Mesenchymal stem cell (in vitro differentiated cells and primary cell): ENCODE data around the gene FHIP1B.

Experiments
- DNase-seq: peaks from one replicate; pipeline ENCODE4 v3.0.0-alpha.2; 2013
- H2AFZ ChIP-seq: one replicate; pipeline ENCODE4 v1.6.1; 2013; ENCODE audit warnings: low read depth, mild to moderate bottlenecking, control low read depth, inconsistent platforms, low read length, moderate library complexity
- H2AK5ac ChIP-seq: 2 replicates; pipeline ENCODE4 v1.6.1; 2013; ENCODE audit warnings: low read length, moderate library complexity, mild to moderate bottlenecking, inconsistent platforms; ENCODE audit not compliant: severe bottlenecking
- H2BK120ac ChIP-seq: one replicate; pipeline ENCODE4 v1.6.1; 2013; ENCODE audit warnings: low read depth, mild to moderate bottlenecking, inconsistent platforms, low read length, moderate library complexity
- H2BK12ac ChIP-seq, 2 experiments: one replicate each; pipeline ENCODE4 v1.6.1; 2013; ENCODE audit warnings: inconsistent platforms in 2 of 2, low read length in 2 of 2, mild to moderate bottlenecking in 2 of 2, moderate library complexity in 2 of 2, control low read depth in 1 of 2
- H2BK15ac ChIP-seq: one replicate; pipeline ENCODE4 v1.6.1; 2013; ENCODE audit warnings: mild to moderate bottlenecking, low read depth, inconsistent platforms; ENCODE audit not compliant: poor library complexity, severe bottlenecking
- H2BK5ac ChIP-seq: 2 replicates; pipeline ENCODE4 v1.6.1; 2013; ENCODE audit warnings: low read depth, mild to moderate bottlenecking, low read length, control low read depth, inconsistent platforms; ENCODE audit not compliant: poor library complexity, severe bottlenecking
- H3K14ac ChIP-seq, 2 experiments: one replicate each; pipeline ENCODE4 v1.6.1; 2013; ENCODE audit warnings: inconsistent platforms in 2 of 2, low read length in 2 of 2, control low read depth in 1 of 2, mild to moderate bottlenecking in 1 of 2, moderate library complexity in 1 of 2
- H3K18ac ChIP-seq, 2 experiments: one replicate each; pipeline ENCODE4 v1.6.1; 2013; ENCODE audit warnings: inconsistent platforms in 2 of 2, low read length in 2 of 2, control low read depth in 1 of 2, low read depth in 1 of 2, mild to moderate bottlenecking in 1 of 2
- H3K23ac ChIP-seq, 2 experiments: one replicate each; pipeline ENCODE4 v1.6.1; 2013; ENCODE audit warnings: inconsistent platforms in 2 of 2, low read length in 2 of 2, mild to moderate bottlenecking in 2 of 2, moderate library complexity in 2 of 2, control low read depth in 1 of 2
- H3K27ac ChIP-seq: 2 replicates; pipeline ENCODE4 v1.5.1; 2013; ENCODE audit warnings: mild to moderate bottlenecking, moderate library complexity, low read length, control low read depth, inconsistent platforms; ENCODE audit not compliant: poor library complexity, severe bottlenecking
- H3K27me3 ChIP-seq, 2 experiments: 2 replicates each; pipeline versions ENCODE4 v1.6.1 to v1.7.0; 2013; ENCODE audit warnings: low read length in 2 of 2, mild to moderate bottlenecking in 2 of 2, moderate library complexity in 2 of 2, control low read depth in 1 of 2, inconsistent platforms in 1 of 2; ENCODE audit not compliant: control insufficient read depth in 1 of 2, insufficient read depth in 1 of 2
- H3K36me3 ChIP-seq, 2 experiments: 2 replicates each; pipeline versions ENCODE4 v1.6.1 to v1.7.0; 2013; ENCODE audit warnings: low read length in 2 of 2, control low read depth in 1 of 2, inconsistent platforms in 1 of 2, low read depth in 1 of 2, mild to moderate bottlenecking in 1 of 2; ENCODE audit not compliant: insufficient read depth in 2 of 2, control insufficient read depth in 1 of 2
- H3K4ac ChIP-seq, 2 experiments: one replicate each; pipeline ENCODE4 v1.6.1; 2013; ENCODE audit warnings: inconsistent platforms in 2 of 2, low read length in 2 of 2, mild to moderate bottlenecking in 2 of 2, moderate library complexity in 2 of 2, control low read depth in 1 of 2, low read depth in 1 of 2
- H3K4me1 ChIP-seq: 2 replicates; pipeline ENCODE4 v1.6.1; 2013; ENCODE audit warnings: low read depth, low read length, control low read depth; ENCODE audit not compliant: control insufficient read depth, insufficient read depth
- H3K4me2 ChIP-seq: 2 replicates; pipeline ENCODE4 v1.6.1; 2013; ENCODE audit warnings: low read length, mild to moderate bottlenecking, inconsistent platforms; ENCODE audit not compliant: poor library complexity, severe bottlenecking
- H3K4me3 ChIP-seq, 2 experiments: 2 replicates each; pipeline versions ENCODE4 v1.5.1 to v1.7.0; 2013; ENCODE audit warnings: low read length in 2 of 2, mild to moderate bottlenecking in 2 of 2, control low read depth in 1 of 2, low read depth in 1 of 2; ENCODE audit not compliant: insufficient read depth in 1 of 2
- H3K79me1 ChIP-seq: replicated peaks from 2 replicates; pipeline ENCODE4 v1.6.1; 2013; ENCODE audit warnings: mild to moderate bottlenecking, control low read depth, low read length, inconsistent platforms; ENCODE audit not compliant: poor library complexity, severe bottlenecking
- H3K9ac ChIP-seq: 2 replicates; pipeline ENCODE4 v1.7.0; 2013; ENCODE audit warnings: mild to moderate bottlenecking, low read length, moderate library complexity
- H3K9me3 ChIP-seq: 2 replicates; pipeline ENCODE4 v1.7.0; 2013; ENCODE audit warnings: mild to moderate bottlenecking, low read length; ENCODE audit not compliant: control insufficient read depth
- H4K8ac ChIP-seq: one replicate; pipeline ENCODE4 v1.6.1; 2013; ENCODE audit warnings: inconsistent platforms, mild to moderate bottlenecking, low read length, moderate library complexity
- H4K91ac ChIP-seq: one replicate; pipeline ENCODE4 v1.6.1; 2013; ENCODE audit warnings: mild to moderate bottlenecking, low read length, inconsistent platforms
- WGBS: methylation state at CpG from one replicate; pipeline ENCODE4 v1.1.7; 2013; ENCODE audit warnings: mixed read lengths; 5-methylcytosine and 5-hydroxymethylcytosine counted together

FHIP1B gene

DNA sequence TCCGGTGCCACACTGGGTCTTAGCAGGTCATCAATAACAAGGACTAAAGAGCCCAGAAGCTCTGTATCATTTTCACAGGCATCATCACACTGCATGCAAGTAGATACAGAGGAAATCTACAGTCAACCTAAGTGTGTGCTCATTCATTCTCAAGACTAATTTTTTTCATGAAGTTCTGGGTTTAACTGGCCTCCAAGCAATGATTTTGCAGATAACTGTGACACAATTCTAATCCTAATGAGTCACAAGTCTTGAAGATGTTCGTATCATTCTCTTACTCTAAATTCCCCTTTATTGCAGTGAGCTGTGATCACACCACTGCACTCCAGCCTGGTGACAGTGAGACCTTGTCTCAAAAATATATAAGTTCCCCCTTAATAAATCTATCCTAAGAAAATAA, 33.0 kb downstream of the FHIP1B start:
- 91% methylated on average over 2 of the region's 2 CpGs for WGBS
- no peak overlapping the region for H3K23ac ChIP-seq
- peaks cover 2% of the 10 kb centered on the region for H3K4me1 ChIP-seq
- no peak overlapping the region for H3K4me2 ChIP-seq
- no peak overlapping the region for H2BK5ac ChIP-seq
- H4K8ac ChIP-seq = no peak overlapping the region
- H3K27me3 ChIP-seq = no peaks in the 10 kb centered on the region
- H3K4ac ChIP-seq = no peak overlapping the region
- H3K27ac ChIP-seq = no peak overlapping the region
- H4K91ac ChIP-seq = no peak overlapping the region
- no peak overlapping the region for H3K4me3 ChIP-seq
- no peaks in the 10 kb centered on the region for H3K9me3 ChIP-seq
- H3K14ac ChIP-seq = no peak overlapping the region
- no peak overlapping the region for H3K18ac ChIP-seq
- DNase-seq = peak; percentile 50
- H2BK15ac ChIP-seq = no peak overlapping the region
- H2AFZ ChIP-seq = no peak overlapping the region
- peaks cover 9 to 29% of the 10 kb centered on the region in 2 experiments for H3K36me3 ChIP-seq
- H3K9ac ChIP-seq = no peak overlapping the region
- no peak overlapping the region for H2BK12ac ChIP-seq
- peaks cover 2% of the 10 kb centered on the region for H3K79me1 ChIP-seq
- no peak overlapping the region for H2BK120ac ChIP-seq
- no peak overlapping the region for H2AK5ac ChIP-seq

DNA sequence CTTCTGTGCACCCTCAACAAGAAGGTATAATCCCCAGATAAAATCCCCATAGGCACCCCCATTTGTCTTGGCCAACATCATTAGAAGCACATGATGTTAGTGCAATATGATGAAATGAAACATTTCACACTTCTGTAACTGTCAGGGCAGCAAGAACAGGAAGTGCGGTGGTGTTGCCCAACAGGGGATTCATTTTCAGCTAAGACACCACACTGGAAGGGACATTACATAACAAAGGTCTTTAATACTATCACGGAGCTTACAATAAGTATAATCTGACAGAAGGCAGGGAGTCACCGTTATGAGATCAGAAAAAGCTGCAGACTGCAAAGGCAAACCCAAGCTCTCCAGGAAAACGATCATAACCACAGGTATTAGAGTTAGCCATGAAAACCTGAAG, 33.5 kb downstream of the FHIP1B start:
- Histone ChIP-seq H2BK15ac (no peak overlapping the region), H3K9ac (no peak overlapping the region), H3K27ac (no peak overlapping the region), H2BK120ac (no peak overlapping the region), H2BK12ac (no peak overlapping the region), H3K18ac (no peak overlapping the region), H3K36me3 (peaks cover 9 to 24% of the 10 kb centered on the region in 2 experiments), H3K4me3 (no peak overlapping the region), H3K4me2 (no peak overlapping the region), H3K27me3 (no peaks in the 10 kb centered on the region), H3K4ac (no peak overlapping the region), H3K9me3 (no peaks in the 10 kb centered on the region), H2AFZ (no peak overlapping the region), H2AK5ac (no peak overlapping the region), H4K8ac (no peak overlapping the region), H3K14ac (no peak overlapping the region), H3K23ac (no peak overlapping the region), H3K79me1 (peaks cover 2% of the 10 kb centered on the region), H2BK5ac (no peak overlapping the region), H3K4me1 (peaks cover 2% of the 10 kb centered on the region), H4K91ac (no peak overlapping the region)
- DNase-seq = no peak
- WGBS = 87% methylated on average over 4 of the region's 4 CpGs

DNA sequence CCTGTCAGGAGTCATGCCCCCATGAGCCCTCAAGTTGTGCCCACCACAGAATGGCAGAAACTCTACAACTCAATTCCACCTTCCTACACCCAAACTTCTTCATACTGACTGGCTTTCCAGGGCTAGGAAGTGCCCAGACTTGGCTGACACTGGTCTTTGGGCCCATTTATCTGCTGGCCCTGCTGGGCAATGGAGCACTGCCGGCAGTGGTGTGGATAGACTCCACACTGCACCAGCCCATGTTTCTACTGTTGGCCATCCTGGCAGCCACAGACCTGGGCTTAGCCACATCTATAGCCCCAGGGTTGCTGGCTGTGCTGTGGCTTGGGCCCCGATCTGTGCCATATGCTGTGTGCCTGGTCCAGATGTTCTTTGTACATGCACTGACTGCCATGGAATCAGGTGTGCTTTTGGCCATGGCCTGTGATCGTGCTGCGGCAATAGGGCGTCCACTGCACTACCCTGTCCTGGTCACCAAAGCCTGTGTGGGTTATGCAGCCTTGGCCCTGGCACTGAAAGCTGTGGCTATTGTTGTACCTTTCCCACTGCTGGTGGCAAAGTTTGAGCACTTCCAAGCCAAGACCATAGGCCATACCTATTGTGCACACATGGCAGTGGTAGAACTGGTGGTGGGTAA, 35.1 kb downstream of the FHIP1B start, which contains the start of gene OR52W1:
OR52W1 (plus strand) TSS at position 51 of the 637 bp plus-strand sequence; CDS start at position 51, 0 bp downstream.
- Histone ChIP-seq H3K79me1 (no peaks in the 10 kb centered on the region), H3K9ac (no peak within 1 kb of the TSS)

DNA sequence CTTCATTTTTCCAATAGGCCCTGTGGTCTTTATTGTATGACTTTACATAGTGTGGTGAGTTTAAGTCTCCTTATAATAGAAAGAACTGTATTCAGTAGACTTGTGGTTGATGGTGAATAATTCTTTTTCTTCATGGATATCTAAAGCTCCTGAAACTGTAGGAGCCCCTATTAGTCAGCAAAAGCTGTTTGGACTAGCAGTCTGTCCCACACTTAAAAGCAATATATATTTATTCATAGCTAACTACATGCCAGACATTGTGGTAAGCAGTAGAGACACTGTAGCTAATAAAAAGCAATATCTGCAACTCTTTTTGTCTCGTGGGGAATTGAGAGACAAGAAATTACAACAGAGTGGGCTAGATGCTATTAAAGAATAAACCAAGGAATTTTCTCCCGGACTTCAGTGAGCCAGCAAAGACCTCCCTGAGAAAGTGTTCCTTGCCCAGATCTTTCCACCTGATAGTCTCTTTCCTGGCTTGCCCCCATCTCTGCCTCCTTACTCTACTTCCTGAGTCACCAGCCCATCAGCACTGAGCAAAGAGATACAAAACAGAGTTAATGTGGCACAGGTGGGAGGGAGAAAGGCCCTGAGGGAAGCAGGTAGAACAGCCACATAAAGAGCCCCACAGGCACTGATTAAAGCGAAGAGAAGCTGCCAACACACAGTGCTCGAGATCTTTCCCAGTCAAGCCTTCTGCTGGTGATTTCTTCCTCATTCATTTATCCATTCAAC, 36.8 kb downstream of the FHIP1B start:
- no peak overlapping the region for H3K4ac ChIP-seq
- H3K79me1 ChIP-seq = no peaks in the 10 kb centered on the region
- H3K9me3 ChIP-seq = no peaks in the 10 kb centered on the region
- H3K4me3 ChIP-seq = no peak overlapping the region
- no peak overlapping the region for H2AFZ ChIP-seq
- no peak overlapping the region for H2BK5ac ChIP-seq
- no peak overlapping the region for H4K8ac ChIP-seq
- no peak overlapping the region for H3K9ac ChIP-seq
- no peak overlapping the region for H3K27ac ChIP-seq
- H3K18ac ChIP-seq = no peak overlapping the region
- no peak for DNase-seq
- no peak overlapping the region for H2BK15ac ChIP-seq
- no peak overlapping the region for H3K14ac ChIP-seq
- H3K23ac ChIP-seq = no peak overlapping the region
- no peak overlapping the region for H2BK12ac ChIP-seq
- 75% methylated on average over 4 of the region's 4 CpGs for WGBS
- no peak overlapping the region for H3K4me2 ChIP-seq
- no peak overlapping the region for H2AK5ac ChIP-seq
- no peaks in the 10 kb centered on the region for H3K27me3 ChIP-seq
- H2BK120ac ChIP-seq = no peak overlapping the region
- no peaks in the 10 kb centered on the region for H3K4me1 ChIP-seq
- H4K91ac ChIP-seq = no peak overlapping the region
- H3K36me3 ChIP-seq = peaks cover 2 to 4% of the 10 kb centered on the region in 2 experiments

More for the DNA sequence above, 35.1 kb downstream of the FHIP1B start, which contains the start of gene OR52W1:
- Histone ChIP-seq H3K27me3 (no peaks in the 10 kb centered on the region), H3K4me1 (no peaks in the 10 kb centered on the region), H3K14ac (no peak within 1 kb of the TSS), H2BK120ac (no peak within 1 kb of the TSS), H3K27ac (no peak within 1 kb of the TSS), H3K9me3 (no peaks in the 10 kb centered on the region), H3K36me3 (peaks cover 6 to 8% of the 10 kb centered on the region in 2 experiments), H2BK15ac (no peak within 1 kb of the TSS), H2BK5ac (no peak within 1 kb of the TSS), H3K4ac (no peak within 1 kb of the TSS), H3K4me3 (no peak within 1 kb of the TSS), H2AFZ (no peak within 1 kb of the TSS), H3K18ac (no peak within 1 kb of the TSS), H3K23ac (no peak within 1 kb of the TSS), H2AK5ac (no peak within 1 kb of the TSS), H4K91ac (no peak within 1 kb of the TSS), H4K8ac (no peak within 1 kb of the TSS), H2BK12ac (no peak within 1 kb of the TSS), H3K4me2 (no peak within 1 kb of the TSS)
- DNase-seq = no peak
- 94% methylated on average over 5 of the region's 5 CpGs for WGBS
